Upper lobe of left lung (tissue), 6 donors: ENCODE data around the gene SNX13. TPM values are rescaled to one million over a fixed set of nuclear protein-coding genes. Genes with fewer than 3 reads are reported as not detected.

Source experiments
- ATAC-seq, 2 donors: fragments of 200-7000 bp; cut with Tn5 transposase; one replicate each; pipeline ENCODE4 v1.9.1; 2022; ENCODE audit warnings: mild to moderate bottlenecking in 2 of 2, moderate library complexity in 2 of 2; ENCODE audit not compliant: low FRiP score in 2 of 2
- DNase-seq, 2 donors: peaks; one replicate each; pipeline ENCODE4 v3.0.0-alpha.2; 2019 to 2020
- H3K27ac ChIP-seq, 4 donors: fragments of 200-600 bp; sonication (generic); one replicate each; pipeline ENCODE4 v1.5.1; 2016 to 2019
- H3K27me3 ChIP-seq, 4 donors: fragments of 200-600 bp; sonication (generic); one replicate each; pipeline ENCODE4 v1.5.1; 2017 to 2019
- H3K36me3 ChIP-seq, 4 donors: fragments of 200-600 bp; sonication (generic); one replicate each; pipeline ENCODE4 v1.5.1; 2016 to 2019
- H3K4me1 ChIP-seq, 4 donors: fragments of 200-600 bp; sonication (generic); one replicate each; pipeline ENCODE4 v1.5.1; 2018 to 2019
- H3K4me3 ChIP-seq, 4 donors: fragments of 200-600 bp; sonication (generic); one replicate each; pipeline ENCODE4 v1.5.1; 2017 to 2019; ENCODE audit warnings: mild to moderate bottlenecking in 2 of 4, moderate library complexity in 1 of 4
- H3K9me3 ChIP-seq, 4 donors: fragments of 200-600 bp; sonication (generic); one replicate each; pipeline ENCODE4 v1.5.1; 2018 to 2019
- CTCF ChIP-seq, 6 experiments: fragments of 450-650 bp in 4 of 6; fragments of 200-600 bp in 2 of 6; sonication (generic) in 2 of 6; IDR thresholded peaks; one replicate each; pipeline ENCODE4 v1.5.1; 2016 to 2019; ENCODE audit warnings: antibody characterized with exemption in 6 of 6
- EP300 ChIP-seq, 4 donors: sonication (generic); formaldehyde crosslinking; IDR thresholded peaks; one replicate each; pipeline ENCODE4 v1.5.1; 2017; ENCODE audit warnings: antibody characterized with exemption in 4 of 4, control low read depth in 2 of 4
- POLR2A ChIP-seq, 4 donors: fragments of 450-650 bp; IDR thresholded peaks; one replicate each; pipeline ENCODE4 v1.5.1; 2016 to 2017; ENCODE audit warnings: antibody characterized with exemption in 4 of 4, mild to moderate bottlenecking in 2 of 4
- POLR2AphosphoS5 ChIP-seq, 2 donors: sonication (generic); formaldehyde crosslinking; IDR thresholded peaks; one replicate each; pipeline ENCODE4 v1.5.1; 2017; ENCODE audit warnings: antibody characterized with exemption in 2 of 2
- WGBS, 2 donors: methylation state at CpG; one replicate each; pipeline ENCODE4 v1.1.5; 2017 to 2018; 5-methylcytosine and 5-hydroxymethylcytosine counted together
- total RNA-seq, 6 donors: library from RNA; depleted of rRNA in 4 of 6; stranded (reverse); fragments of >200 nt in 4 of 6; gene quantifications; one replicate each; pipeline versions ENCODE4 v1.1.0 to v1.2.1, GENCODE V29; 2016 to 2021
- donor health status: DM: no; HTN: no; CAD: no; lungs with moderate emphysema.
- donor health status: DM: no; HTN: yes; CAD: no; lungs with severe emphysema.

Gene SNX13
- total RNA-seq, 6 donors from 2014 or later = 17.1 to 195 (median 53.3) TPM

- H3K4me1 ChIP-seq = no peaks in the 10 kb centered on the region
- WGBS, 2 donors = 91 to 92% methylated on average over 2 of the region's 2 CpGs
- TF ChIP-seq EP300 (IDR thresholded peaks at IDR 0.05) = no peak
- TF ChIP-seq POLR2A (IDR thresholded peaks at IDR 0.05) = no peak
- TF ChIP-seq POLR2AphosphoS5 (IDR thresholded peaks at IDR 0.05) = no peak
- no peak for TF ChIP-seq CTCF (IDR thresholded peaks at IDR 0.05)
- H3K27ac ChIP-seq = no peak overlapping the region
- no peaks in the 10 kb centered on the region for H3K9me3 ChIP-seq
- DNase-seq (no peak), ATAC-seq (no peak)
- peaks cover 0 to 50% (median 6%) of the 10 kb centered on the region in 4 donors for H3K36me3 ChIP-seq
- no peak overlapping the region for H3K4me3 ChIP-seq
- no peaks in the 10 kb centered on the region for H3K27me3 ChIP-seq
These were observed 53.0 kb downstream of the SNX13 start for GRCh38 chr7:17887286-17887685.

GRCh38 chr7:17882685-17883084, 57.6 kb downstream of the SNX13 start:
- no peak for DNase-seq
- WGBS, 2 donors = 92 to 94% methylated on average over 6 of the region's 6 CpGs
- Histone ChIP-seq H3K27me3 (no peaks in the 10 kb centered on the region), H3K27ac (no peak overlapping the region), H3K36me3 (peaks cover 0 to 25% (median 0%) of the 10 kb centered on the region in 4 donors), H3K4me1 (no peaks in the 10 kb centered on the region), H3K4me3 (no peak overlapping the region), H3K9me3 (no peaks in the 10 kb centered on the region)
- no peak for TF ChIP-seq CTCF (IDR thresholded peaks at IDR 0.05)
- TF ChIP-seq POLR2A (IDR thresholded peaks at IDR 0.05) = no peak
- TF ChIP-seq EP300 (IDR thresholded peaks at IDR 0.05) = no peak
- TF ChIP-seq POLR2AphosphoS5 (IDR thresholded peaks at IDR 0.05) = no peak
- no peak for ATAC-seq

- H3K4me3 ChIP-seq = no peak overlapping the region
- H3K9me3 ChIP-seq = no peaks in the 10 kb centered on the region
- TF ChIP-seq POLR2AphosphoS5 (IDR thresholded peaks at IDR 0.05) = no peak
- no peak for TF ChIP-seq POLR2A (IDR thresholded peaks at IDR 0.05)
- no peak for TF ChIP-seq EP300 (IDR thresholded peaks at IDR 0.05)
- no peak for TF ChIP-seq CTCF (IDR thresholded peaks at IDR 0.05)
- DNase-seq (no peak), ATAC-seq (no peak)
- peaks cover 3 to 19% (median 5%) of the 10 kb centered on the region in 4 donors for H3K36me3 ChIP-seq
- WGBS, 2 donors = 83 to 93% methylated on average over 2 of the region's 2 CpGs
- H3K4me1 ChIP-seq = no peaks in the 10 kb centered on the region
- no peak overlapping the region for H3K27ac ChIP-seq
- no peaks in the 10 kb centered on the region for H3K27me3 ChIP-seq
These were observed 61.1 kb downstream of the SNX13 start for GRCh38 chr7:17879075-17879661.

GRCh38 chr7:17878627-17879026, 61.7 kb downstream of the SNX13 start:
- DNase-seq (no peak), ATAC-seq (no peak)
- WGBS, 2 donors = 58 to 63% methylated on average over 1 of the region's 1 CpG
- Histone ChIP-seq H3K27ac (no peak overlapping the region), H3K4me3 (no peak overlapping the region), H3K36me3 (peaks cover 3 to 14% (median 6%) of the 10 kb centered on the region in 4 donors), H3K4me1 (no peaks in the 10 kb centered on the region), H3K9me3 (no peaks in the 10 kb centered on the region), H3K27me3 (no peaks in the 10 kb centered on the region)
- TF ChIP-seq EP300 (IDR thresholded peaks at IDR 0.05) = no peak
- no peak for TF ChIP-seq CTCF (IDR thresholded peaks at IDR 0.05)
